Mucosa of stomach (tissue), 1 donor: ENCODE data around the gene BICDL1.
A peak's percentile ranks its signal among the peaks of the same experiment; 100 is the strongest.

Experiments
- H3K27me3 ChIP-seq: one replicate; pipeline ENCODE4 v1.7.0; 2013; ENCODE audit warnings: mild to moderate bottlenecking, low read length; ENCODE audit not compliant: control insufficient read depth, insufficient read depth
- H3K36me3 ChIP-seq: one replicate; pipeline ENCODE4 v1.7.0; 2013; ENCODE audit warnings: low read length; ENCODE audit not compliant: control insufficient read depth, insufficient read depth
- H3K4me1 ChIP-seq: one replicate; pipeline ENCODE4 v1.7.0; 2013; ENCODE audit warnings: mild to moderate bottlenecking, low read length; ENCODE audit not compliant: control insufficient read depth, insufficient read depth
- H3K4me3 ChIP-seq: one replicate; pipeline ENCODE4 v1.7.0; 2013; ENCODE audit warnings: low read length
- H3K9ac ChIP-seq: one replicate; pipeline ENCODE4 v1.7.0; 2013; ENCODE audit warnings: mild to moderate bottlenecking, low read length, moderate library complexity
- H3K9me3 ChIP-seq: one replicate; pipeline ENCODE4 v1.7.0; 2013; ENCODE audit warnings: mild to moderate bottlenecking, low read length, moderate library complexity; ENCODE audit not compliant: control insufficient read depth
- donor health status: Pancreatic carcinoma.

The BICDL1 gene

DNA sequence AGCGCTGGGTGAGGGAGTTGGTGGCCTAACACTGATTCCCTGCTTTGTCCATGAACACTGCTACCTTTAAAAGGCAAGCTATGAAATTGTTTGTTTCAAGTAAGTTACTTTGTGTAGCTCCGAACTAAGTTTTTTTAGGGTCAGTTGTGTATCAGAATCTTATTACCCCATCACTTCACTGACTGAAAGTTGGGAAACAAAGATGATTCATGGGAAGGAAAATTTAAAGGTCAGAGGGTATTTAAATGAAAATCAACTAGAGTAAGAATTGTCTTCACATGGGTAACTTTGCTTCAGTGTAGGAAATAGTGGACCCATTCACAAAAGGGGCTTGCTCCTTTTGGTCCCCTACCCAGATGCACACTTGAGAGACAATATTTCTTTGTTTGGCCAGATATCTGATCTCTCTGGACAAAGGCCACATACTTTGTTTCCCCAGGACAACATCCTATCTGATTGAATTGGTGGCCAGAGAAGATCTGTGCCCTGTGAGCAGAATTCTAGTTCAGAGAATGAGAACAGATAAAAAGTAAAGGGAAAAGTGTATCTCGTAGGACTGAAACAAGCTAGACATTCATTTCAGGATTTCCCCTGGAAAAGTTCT, 74.0 kb downstream of the BICDL1 start:
- H3K4me3 ChIP-seq = no peak overlapping the region
- peaks cover 5% of the 10 kb centered on the region for H3K36me3 ChIP-seq
- no peaks in the 10 kb centered on the region for H3K27me3 ChIP-seq
- H3K4me1 ChIP-seq = peaks cover 69% of the 10 kb centered on the region
- no peak overlapping the region for H3K9ac ChIP-seq
- no peaks in the 10 kb centered on the region for H3K9me3 ChIP-seq

DNA sequence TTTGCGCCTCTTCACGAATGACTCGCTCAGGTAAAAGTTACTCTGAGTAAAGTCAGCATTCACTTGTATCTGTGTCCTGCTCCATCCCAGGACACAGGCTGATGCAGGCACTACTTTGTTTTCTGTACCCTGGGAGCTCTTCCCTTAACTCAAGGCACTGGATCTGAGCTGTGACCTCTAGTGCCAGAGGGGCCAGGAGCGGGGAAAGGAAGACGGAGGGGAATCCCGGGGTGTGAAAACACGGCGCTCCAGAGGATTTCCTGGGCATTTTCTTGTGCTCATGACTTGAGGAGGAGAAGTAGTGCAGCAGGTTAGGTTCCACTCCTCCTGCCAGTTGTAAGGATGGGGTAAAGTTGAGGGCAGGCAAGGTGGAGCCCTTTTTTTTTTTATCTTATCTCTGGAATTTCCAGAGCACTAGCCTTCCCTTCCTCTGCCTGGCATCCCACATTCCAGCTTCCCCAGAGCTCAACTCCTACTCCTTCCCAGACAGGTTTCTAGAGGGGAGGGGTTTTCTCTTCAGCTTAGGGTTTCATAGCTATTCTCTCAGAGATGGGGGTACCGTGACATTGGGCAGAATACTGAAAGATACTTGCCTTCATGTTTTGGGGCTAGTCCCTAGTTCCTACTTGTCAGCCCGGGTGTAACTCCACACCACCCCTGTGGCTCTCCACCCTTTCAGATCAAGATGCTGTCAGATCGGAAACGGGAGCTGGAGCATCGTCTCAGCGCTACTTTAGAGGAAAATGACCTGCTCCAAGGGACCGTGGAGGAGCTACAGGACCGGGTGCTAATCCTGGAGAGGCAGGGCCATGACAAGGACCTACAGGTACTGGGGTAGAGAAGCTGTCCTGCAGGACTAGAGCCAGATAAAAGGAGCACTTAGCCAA, 75.3 kb downstream of the BICDL1 start:
- Histone ChIP-seq H3K9ac (peak overlapping the region; percentile 29), H3K36me3 (peaks cover 5% of the 10 kb centered on the region), H3K4me3 (no peak overlapping the region), H3K4me1 (peaks cover 76% of the 10 kb centered on the region), H3K27me3 (no peaks in the 10 kb centered on the region), H3K9me3 (no peaks in the 10 kb centered on the region)

DNA sequence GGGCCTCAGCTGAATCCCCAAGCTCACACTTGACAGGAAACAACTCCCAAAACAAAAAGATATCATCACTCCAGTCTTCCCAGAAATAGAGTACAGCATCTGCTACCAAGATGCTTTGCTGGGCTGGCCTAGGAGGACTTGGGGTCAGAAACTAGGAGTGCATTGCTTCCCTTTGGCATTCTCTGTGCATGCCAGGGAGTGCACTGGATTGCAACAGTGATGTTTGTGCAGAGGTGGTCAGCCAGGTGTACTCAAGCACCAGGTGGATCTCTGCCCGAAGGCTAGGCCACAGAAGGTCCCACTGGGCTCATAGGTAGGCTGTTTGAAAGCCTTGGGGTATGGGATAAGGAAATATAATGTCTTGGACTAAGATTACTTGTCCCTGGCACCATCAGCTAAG, 76.4 kb downstream of the BICDL1 start:
- Histone ChIP-seq H3K4me1 (peaks cover 67% of the 10 kb centered on the region), H3K27me3 (no peaks in the 10 kb centered on the region), H3K9ac (no peak overlapping the region), H3K36me3 (peaks cover 5% of the 10 kb centered on the region), H3K9me3 (no peaks in the 10 kb centered on the region), H3K4me3 (no peak overlapping the region)

DNA sequence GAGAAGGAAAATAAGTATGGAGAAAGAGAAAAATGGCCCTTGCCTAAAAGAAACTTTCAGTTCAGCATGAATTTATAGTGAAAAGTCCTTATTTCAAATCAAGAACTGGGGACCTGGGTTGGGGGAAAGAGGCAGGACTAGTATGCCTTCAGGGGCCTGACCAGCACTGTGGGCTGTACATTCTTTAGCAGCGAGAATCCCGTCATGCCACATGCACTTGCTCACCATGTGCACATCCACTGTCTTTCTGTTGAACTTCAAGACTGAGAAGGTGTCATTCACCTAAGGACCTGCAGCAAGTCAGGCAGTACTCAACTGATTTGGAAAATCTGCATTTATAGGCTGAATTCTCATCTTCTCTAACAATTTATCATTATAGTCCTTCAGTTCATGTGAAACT, 77.3 kb downstream of the BICDL1 start:
- H3K9ac ChIP-seq = no peak overlapping the region

DNA sequence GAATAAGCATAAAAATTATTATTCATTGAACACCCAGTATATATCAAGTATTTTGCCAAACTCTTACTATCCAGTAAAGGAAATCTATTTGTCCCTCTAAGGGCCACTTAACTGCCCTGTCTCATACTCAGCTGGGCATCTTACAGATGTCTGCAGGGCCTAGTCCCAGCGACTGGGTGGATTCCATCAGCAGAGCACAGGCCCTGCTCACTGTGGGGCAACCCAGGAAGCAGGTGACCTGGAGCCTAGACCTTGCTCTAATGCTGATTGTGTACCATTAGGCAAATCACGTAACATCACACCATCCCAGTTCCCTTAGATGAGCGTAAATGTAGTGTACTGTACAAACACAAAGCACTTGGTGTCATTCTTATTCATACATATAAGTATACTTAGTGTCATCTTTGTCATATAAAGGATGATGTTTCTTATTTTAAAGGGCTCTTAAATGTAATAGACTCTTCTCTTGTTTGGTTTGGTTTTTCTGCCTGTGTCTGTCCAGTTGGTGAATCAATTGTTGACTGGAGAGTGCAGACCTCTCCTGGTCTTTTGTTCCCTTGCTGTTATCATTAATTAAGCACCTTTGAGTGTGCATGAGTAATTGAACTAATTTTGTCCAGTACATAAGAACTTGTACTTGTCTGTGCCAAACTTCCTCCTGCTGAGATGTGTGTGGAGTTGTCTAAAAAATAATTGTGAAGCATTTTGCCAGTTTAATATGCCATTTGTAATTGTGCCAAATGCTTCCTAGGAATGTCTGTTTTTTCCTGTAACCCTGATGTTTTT, 78.2 kb downstream of the BICDL1 start:
- Histone ChIP-seq H3K4me1 (peaks cover 52% of the 10 kb centered on the region), H3K9me3 (no peaks in the 10 kb centered on the region), H3K27me3 (no peaks in the 10 kb centered on the region), H3K4me3 (no peak overlapping the region), H3K9ac (no peak overlapping the region), H3K36me3 (peaks cover 5% of the 10 kb centered on the region)

More for the DNA sequence above, 77.3 kb downstream of the BICDL1 start:
- Histone ChIP-seq H3K4me1 (peaks cover 60% of the 10 kb centered on the region), H3K9me3 (no peaks in the 10 kb centered on the region), H3K4me3 (no peak overlapping the region), H3K27me3 (no peaks in the 10 kb centered on the region), H3K36me3 (peaks cover 5% of the 10 kb centered on the region)

DNA sequence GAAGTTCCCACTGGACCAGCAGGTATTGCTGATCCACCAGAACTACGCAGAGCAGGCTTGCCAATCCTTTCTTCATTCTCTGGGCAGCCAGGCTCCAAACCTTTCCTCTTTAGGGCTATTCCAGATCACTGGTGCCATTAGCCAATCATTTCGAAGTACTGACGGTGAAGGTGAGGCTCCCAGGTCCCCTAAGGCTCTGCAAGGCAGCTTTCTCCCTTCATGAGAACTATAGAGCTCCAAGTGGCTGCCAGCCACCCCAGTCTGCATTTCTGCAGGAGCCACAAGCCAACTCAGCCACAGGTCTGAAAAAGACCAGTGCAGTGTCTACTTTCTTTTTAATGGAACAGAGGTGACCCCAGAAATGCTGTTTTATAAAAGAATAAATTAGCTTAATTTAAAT, 78.9 kb downstream of the BICDL1 start:
- Histone ChIP-seq H3K36me3 (peaks cover 5% of the 10 kb centered on the region), H3K9me3 (no peaks in the 10 kb centered on the region), H3K9ac (no peak overlapping the region), H3K4me3 (no peak overlapping the region), H3K27me3 (no peaks in the 10 kb centered on the region), H3K4me1 (peaks cover 47% of the 10 kb centered on the region)

DNA sequence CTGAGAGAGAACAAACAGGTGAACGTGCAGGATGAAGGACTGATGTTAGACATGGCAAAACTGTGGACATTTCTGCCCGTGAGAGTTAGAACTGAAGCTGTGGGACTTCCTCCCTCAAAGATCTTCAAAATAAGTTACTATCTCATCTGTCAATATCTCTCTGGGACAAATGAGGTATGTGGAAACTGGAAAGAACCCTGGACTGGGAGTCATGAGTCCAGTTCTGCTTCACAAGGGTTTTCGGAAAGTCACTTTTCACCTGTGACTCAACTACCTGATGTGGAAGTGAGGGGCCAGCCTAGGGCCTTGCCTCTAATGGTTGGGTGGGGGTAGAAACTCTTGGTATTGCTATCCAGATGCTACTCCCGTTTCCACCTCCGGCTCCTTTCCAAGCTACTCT, 80.2 kb downstream of the BICDL1 start:
- Histone ChIP-seq H3K27me3 (no peaks in the 10 kb centered on the region), H3K4me3 (no peak overlapping the region), H3K4me1 (peaks cover 33% of the 10 kb centered on the region), H3K36me3 (peaks cover 10% of the 10 kb centered on the region), H3K9me3 (no peaks in the 10 kb centered on the region), H3K9ac (no peak overlapping the region)

DNA sequence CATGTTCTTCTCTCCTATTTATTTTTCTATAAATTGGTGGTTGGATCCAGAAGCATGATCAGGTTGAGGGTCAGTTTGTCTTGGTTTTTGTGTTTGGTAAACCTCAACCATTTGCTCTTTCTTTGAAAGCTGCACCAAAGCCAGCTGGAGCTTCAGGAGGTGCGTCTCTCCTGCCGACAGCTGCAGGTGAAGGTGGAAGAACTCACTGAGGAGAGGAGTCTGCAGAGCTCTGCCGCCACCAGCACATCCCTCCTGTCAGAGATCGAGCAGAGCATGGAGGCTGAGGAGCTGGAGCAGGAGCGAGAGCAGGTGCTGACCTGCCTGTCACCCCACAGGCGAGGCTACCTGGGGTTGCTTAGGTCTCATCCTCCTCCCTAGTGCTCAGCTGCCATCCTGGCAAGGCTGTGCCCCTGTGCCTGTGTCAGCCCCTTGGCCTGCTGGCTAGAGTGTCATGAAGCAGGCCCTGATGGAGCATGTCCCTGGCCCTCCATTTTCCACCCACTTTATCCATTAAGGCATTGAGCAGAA, 82.5 kb downstream of the BICDL1 start:
- Histone ChIP-seq H3K4me1 (peaks cover 22% of the 10 kb centered on the region), H3K4me3 (no peak overlapping the region), H3K9me3 (no peaks in the 10 kb centered on the region), H3K9ac (no peak overlapping the region), H3K27me3 (no peaks in the 10 kb centered on the region), H3K36me3 (peaks cover 5% of the 10 kb centered on the region)

DNA sequence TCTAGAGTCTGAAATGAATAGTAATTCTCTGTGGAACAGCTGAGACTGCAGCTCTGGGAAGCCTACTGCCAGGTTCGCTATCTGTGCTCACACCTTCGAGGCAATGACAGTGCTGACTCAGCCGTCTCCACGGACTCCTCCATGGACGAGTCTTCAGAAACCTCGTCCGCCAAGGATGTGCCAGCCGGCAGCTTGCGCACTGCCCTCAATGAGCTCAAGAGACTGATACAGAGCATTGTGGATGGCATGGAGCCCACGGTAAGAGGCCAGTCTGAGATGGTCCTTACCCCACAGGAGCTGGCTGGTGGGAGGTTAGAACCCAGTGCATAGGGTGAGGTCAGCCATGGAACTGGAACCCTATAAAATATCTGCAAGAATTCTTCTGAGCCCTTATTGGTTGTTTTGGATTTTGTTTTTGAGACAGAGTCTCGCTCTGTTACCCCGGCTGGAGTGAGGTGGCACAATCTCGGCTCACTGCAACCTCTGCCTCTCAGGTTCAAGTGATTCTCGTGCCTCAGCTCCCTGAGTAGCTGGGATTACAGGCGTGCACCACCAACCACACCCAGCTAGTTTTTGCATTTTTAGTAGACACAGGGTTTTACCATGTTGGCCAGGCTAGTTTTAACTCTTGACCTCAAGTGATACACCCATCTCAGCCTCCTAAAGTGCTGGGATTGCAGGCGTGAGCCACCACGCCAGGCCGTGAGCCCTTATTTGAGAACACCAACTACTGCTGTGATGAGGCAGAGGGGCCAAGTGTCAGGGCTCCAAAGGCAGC, 83.6 kb downstream of the BICDL1 start:
- Histone ChIP-seq H3K27me3 (no peaks in the 10 kb centered on the region), H3K9me3 (no peaks in the 10 kb centered on the region), H3K4me3 (no peak overlapping the region), H3K9ac (no peak overlapping the region), H3K4me1 (peaks cover 21% of the 10 kb centered on the region), H3K36me3 (peaks cover 5% of the 10 kb centered on the region)

DNA sequence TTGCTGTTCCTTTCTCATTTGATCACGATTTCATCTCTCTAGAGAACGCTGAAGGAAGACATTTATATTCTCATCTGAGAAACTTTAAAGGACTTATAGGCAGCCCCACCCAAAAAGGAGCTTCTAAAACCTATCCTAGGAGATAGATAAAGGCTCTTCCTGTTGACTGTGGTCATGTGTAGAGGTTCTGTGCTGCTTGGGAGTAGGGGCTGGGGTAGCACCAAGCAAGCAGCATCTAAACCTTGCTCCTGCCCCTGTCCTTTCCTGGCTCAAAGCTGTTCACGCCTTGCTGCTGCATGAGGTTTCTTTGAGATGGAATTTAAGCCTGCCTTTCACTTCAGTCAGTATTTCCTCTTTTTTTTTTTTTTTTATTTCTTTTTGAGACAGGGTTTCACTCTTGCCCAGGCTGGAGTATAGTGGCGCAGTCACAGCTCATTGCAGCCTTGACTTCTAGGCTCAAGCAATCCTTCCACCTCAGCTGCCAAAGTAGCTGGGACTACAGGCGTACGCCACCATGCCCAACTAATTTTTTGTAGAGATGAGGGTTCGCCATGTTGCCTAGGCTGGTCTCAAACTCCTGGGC, 86.1 kb downstream of the BICDL1 start:
- peaks cover 5% of the 10 kb centered on the region for H3K36me3 ChIP-seq
- H3K9me3 ChIP-seq = no peaks in the 10 kb centered on the region
- peaks cover 32% of the 10 kb centered on the region for H3K4me1 ChIP-seq
- H3K27me3 ChIP-seq = no peaks in the 10 kb centered on the region
- H3K4me3 ChIP-seq = no peak overlapping the region
- no peak overlapping the region for H3K9ac ChIP-seq

DNA sequence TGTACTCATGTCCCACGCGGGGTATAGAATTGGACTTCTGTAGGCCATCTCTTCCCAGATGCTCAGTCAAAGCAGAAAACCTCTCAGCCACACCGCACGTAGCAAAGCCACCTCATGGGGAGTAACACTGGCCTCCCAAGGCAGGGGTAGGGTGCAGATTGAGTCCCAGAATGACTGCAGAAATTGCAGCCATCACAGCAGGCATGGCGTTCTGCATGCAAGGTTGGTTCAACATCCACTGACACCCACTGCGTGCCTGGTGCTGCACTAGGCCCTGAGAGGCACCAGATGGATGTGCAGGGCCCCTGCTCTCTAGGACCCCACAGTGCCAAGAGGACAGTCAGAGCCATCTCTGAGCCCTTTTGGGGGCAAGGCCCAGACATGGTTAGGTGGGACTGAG, 87.6 kb downstream of the BICDL1 start:
- H3K9me3 ChIP-seq = no peaks in the 10 kb centered on the region
- H3K27me3 ChIP-seq = no peaks in the 10 kb centered on the region
- peaks cover 39% of the 10 kb centered on the region for H3K4me1 ChIP-seq
- no peak overlapping the region for H3K9ac ChIP-seq
- no peak overlapping the region for H3K4me3 ChIP-seq
- H3K36me3 ChIP-seq = peaks cover 5% of the 10 kb centered on the region
